GM12892 (cell line): ENCODE data around the gene GRM7.

ENCODE experiments used
- POLR2A ChIP-seq: IDR thresholded peaks from 2 replicates; pipeline ENCODE4 v1.6.1; 2011; ENCODE audit warnings: low read depth, low read length, control low read depth
- POLR2AphosphoS5 ChIP-seq: IDR thresholded peaks from 2 replicates; pipeline ENCODE4 v1.6.1; 2011; ENCODE audit warnings: low read depth, low read length, control low read depth
- TAF1 ChIP-seq: IDR thresholded peaks from 2 replicates; pipeline ENCODE4 v1.6.1; 2011; ENCODE audit warnings: low read depth, mild to moderate bottlenecking, control low read depth, low read length, borderline replicate concordance

GRCh38 chr3:7357101-7357500 lies 496.2 kb downstream of the GRM7 start:
- TF ChIP-seq POLR2A, result no peak
- TF ChIP-seq TAF1, result no peak
- no peak for TF ChIP-seq POLR2AphosphoS5
